KOPT-K1 (cell line): ENCODE measurements around the gene ZNF584.
"Not testable (repeated sequence)": the region's sequence is repeated elsewhere in the genome, so short reads cannot be mapped to it uniquely, and the experiment has no call there.

Experiments
- H3K27ac ChIP-seq: fragments of 200-600 bp; sonication (generic); 2 replicates; pipeline ENCODE4 v1.5.1; 2016; ENCODE audit warnings: antibody characterized with exemption, mild to moderate bottlenecking, low read depth, low read length; ENCODE audit not compliant: poor library complexity, severe bottlenecking
- H3K36me3 ChIP-seq: fragments of 200-600 bp; sonication (generic); 2 replicates; pipeline ENCODE4 v1.5.1; 2017; ENCODE audit warnings: antibody characterized with exemption, mild to moderate bottlenecking, low read length, moderate library complexity; ENCODE audit not compliant: insufficient read depth
- H3K9me3 ChIP-seq: fragments of 200-600 bp; sonication (generic); 2 replicates; pipeline ENCODE4 v1.5.1; 2017; ENCODE audit warnings: antibody characterized with exemption, low read length, mild to moderate bottlenecking; ENCODE audit not compliant: insufficient read depth, poor library complexity, severe bottlenecking

The ZNF584 gene

DNA sequence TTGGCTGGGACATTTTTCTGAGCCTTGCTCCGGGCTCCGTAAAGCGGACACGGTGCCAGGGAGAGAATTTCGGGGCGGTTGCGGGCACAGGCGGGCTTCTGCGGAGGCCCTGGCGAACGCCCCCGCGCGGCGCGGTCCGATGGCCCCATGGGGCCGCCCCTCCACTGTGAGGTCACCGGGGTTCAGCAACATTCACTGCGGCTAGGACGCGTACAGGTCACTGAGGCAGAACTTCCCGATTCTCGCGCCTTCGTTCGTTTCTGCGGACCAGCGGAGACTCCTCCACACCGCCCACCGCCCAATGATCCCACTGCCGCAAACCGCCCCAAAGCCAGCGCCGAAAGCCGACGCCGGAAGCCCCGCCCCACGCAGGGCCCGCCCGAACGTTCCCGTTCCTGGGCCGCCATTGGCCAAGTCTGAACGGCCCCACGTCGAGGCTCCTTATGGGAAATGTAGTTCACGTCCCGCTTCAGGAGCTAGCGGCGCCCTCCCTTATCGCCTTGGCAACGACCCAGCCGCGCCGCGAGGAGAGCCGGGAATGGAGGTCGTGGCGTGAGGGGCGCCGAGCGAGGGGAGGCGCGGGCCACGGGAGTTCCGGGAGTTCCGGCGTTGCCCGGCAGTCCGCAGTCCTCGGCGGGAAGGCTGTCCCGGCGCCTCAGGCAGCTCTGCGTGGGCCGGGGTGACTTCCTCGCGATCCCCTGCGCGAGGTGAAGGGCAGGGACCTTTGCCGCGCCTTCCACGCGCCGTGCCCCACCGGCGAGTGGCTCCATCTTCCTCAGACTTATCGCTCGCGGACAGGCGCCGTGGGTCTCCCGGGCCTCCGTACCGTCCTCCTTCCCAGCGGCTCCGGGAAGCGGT, at the start of gene ZNF584:
ZNF584 (plus strand) TSS at position 498 of the 858 bp plus-strand sequence. CDS start 499 bp downstream, outside the sequence.
- no peaks in the 10 kb centered on the region for H3K36me3 ChIP-seq
- H3K27ac ChIP-seq: peak within 1 kb of the TSS; percentile 78
- no peaks in the 10 kb centered on the region for H3K9me3 ChIP-seq

GRCh38 chr19:58361900-58362271, 46.6 kb upstream of the ZNF584 start:
- no peaks in the 10 kb centered on the region for H3K9me3 ChIP-seq
- no peaks in the 10 kb centered on the region for H3K36me3 ChIP-seq
- H3K27ac ChIP-seq: peak overlapping the region; percentile 75

GRCh38 chr19:58362272-58362994, 46.0 kb upstream of the ZNF584 start, which contains the start of gene ZNF497:
ZNF497 (minus strand) TSS chr19:58362751; CDS start chr19:58357635, 5,116 bp downstream.
- Histone ChIP-seq H3K36me3 (no peaks in the 10 kb centered on the region), H3K9me3 (no peaks in the 10 kb centered on the region), H3K27ac (peak within 1 kb of the TSS; percentile 75)

- no peak overlapping the region for H3K27ac ChIP-seq
- H3K36me3 ChIP-seq: no peaks in the 10 kb centered on the region
- H3K9me3 ChIP-seq: no peaks in the 10 kb centered on the region
These were observed 44.3 kb upstream of the ZNF584 start for GRCh38 chr19:58364146-58364545.

- Histone ChIP-seq H3K9me3 (no peaks in the 10 kb centered on the region), H3K27ac (no peak overlapping the region), H3K36me3 (no peaks in the 10 kb centered on the region)
These were observed 41.6 kb upstream of the ZNF584 start for GRCh38 chr19:58366585-58367430.

DNA sequence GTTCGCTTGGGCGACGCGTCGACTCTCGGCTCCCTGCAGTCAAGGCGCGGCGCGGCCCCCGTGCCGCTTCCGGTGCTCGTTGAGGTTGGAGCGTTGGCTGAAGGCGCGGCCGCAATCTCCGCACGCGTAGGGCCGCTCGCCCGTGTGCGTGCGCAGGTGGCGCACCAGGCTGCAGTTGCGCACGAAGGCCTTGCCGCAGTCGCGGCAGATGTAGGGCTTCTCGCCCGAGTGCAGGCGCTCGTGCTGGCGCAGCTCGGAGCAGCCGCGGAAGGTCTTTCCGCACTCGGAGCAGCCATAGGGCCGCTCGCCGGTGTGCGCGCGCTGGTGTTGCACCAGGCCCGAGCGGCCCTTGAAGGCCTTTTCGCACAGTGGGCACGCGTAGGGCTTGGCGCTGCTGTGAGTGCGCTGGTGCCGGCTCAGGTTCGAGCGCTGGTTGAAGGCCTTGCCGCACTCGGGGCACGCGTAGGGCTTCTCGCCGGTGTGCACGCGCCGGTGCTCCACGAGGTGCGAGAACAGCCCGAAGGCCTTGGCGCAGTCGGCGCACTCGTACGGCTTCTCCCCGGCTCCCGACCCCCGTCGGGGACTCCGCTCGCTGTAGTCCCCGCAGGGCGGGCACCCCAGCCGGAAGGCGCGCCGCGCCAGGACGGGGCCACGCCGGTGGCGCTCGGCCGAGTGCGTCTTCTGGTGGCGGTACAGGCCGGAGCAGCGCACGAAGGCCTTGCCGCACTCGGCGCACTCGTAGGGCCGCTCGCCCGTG, 40.6 kb upstream of the ZNF584 start:
- H3K27ac ChIP-seq: no peak overlapping the region
- no peaks in the 10 kb centered on the region for H3K9me3 ChIP-seq
- no peaks in the 10 kb centered on the region for H3K36me3 ChIP-seq

DNA sequence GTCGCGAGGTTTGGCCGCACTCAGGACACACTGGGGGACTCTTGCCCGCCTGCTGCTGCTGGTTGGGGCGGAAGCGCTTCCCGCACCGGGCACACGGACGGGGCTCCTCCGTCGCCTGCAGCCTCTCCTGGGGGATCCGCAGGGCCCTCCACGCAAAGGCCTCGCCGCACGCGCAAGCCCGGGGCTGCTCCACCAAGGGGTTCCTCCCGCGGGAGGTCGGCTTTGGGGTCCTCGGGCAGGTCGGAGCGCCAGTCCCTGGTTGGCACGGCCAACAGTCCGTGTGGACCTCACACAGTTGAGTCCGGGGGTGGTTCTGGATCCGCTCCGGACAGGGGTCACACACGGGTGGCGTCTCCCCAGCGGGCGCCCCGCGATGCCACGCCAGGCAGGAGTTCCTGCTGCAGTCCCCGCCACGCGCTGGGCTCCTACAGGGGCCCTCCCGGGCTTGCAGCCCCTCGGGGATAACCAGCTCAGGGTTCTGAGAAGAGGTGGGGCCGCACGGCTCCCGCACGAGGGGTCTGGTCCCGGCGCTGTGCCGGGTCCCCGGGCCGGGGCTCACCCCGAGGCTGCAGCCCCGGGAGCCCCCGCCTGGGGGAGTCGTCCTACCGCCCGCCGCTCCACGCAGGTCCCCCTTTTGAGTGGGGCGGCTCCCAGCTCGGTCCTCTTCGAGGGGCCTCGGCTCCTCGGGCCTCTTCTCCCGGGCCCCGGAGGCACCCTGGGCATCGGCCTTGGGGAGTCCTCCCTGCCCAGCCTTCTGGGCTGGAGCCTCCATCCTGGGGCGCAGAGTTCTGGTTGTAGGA, 39.7 kb upstream of the ZNF584 start:
- Histone ChIP-seq H3K9me3 (no peaks in the 10 kb centered on the region), H3K27ac (no peak overlapping the region), H3K36me3 (no peaks in the 10 kb centered on the region)

GRCh38 chr19:58372311-58373133, 35.9 kb upstream of the ZNF584 start:
- Histone ChIP-seq H3K36me3 (no peaks in the 10 kb centered on the region), H3K9me3 (no peaks in the 10 kb centered on the region), H3K27ac (no peak overlapping the region)

DNA sequence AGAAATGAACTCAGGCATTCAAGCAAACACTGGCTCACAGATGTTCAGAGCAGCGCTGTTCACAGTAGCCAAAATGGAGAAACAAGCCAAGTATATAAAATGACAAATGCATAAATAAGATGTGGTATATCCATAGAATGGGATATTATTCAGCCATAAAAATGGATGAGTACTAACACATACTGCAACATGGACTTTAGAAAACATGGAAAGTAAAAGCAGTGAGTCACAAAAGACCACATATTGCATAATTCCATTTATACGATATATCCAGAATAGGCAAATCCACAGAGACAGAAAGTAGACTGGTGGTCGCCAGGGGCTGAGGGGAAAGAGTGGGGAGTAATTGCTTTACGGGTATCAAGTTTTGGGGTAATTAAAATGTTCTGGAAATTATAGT, 34.2 kb upstream of the ZNF584 start:
- no peak overlapping the region for H3K27ac ChIP-seq
- no peaks in the 10 kb centered on the region for H3K36me3 ChIP-seq
- no peaks in the 10 kb centered on the region for H3K9me3 ChIP-seq

DNA sequence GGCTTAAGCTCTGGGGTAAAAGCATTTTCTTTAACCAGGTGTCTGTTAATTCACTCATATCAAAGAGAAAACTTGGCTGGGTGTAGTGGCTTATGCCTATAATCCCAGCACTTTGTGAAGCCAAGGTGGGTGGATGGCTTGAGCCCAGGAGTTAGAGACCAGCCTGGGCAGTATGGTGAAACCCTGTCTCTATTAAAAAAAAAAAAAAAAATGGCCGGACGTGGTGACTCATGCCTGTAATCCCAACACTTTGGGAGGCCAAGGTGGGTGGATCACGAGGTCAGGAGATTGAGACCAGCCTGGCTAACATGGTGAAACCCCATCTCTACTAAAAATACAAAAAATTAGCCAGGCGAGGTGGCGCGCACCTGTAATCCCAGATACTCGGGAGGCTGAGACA, 31.7 kb upstream of the ZNF584 start:
- H3K36me3 ChIP-seq, H3K27ac ChIP-seq, H3K9me3 ChIP-seq: not testable (repeated sequence)

DNA sequence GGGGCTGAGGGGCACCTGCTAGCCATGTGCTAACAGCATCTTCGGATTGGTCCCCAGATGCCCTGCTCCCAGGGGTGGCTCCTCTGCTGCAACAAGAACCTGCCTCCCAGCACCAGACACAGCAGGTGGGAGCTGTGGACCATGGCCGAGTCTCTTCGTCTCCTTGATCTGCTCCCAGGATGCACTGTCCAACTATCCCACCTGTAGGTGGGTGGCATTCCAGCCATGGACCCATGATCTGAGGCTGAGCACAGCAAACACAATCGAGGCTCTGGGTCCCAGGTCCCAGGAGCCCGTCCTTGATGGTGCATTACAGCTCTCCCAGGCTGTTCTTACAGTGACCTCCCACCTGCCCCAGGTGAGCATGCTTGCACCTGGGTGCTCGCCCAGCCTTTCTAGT, 29.2 kb upstream of the ZNF584 start:
- H3K9me3 ChIP-seq: no peaks in the 10 kb centered on the region
- no peaks in the 10 kb centered on the region for H3K36me3 ChIP-seq
- peak overlapping the region; percentile 78 for H3K27ac ChIP-seq

DNA sequence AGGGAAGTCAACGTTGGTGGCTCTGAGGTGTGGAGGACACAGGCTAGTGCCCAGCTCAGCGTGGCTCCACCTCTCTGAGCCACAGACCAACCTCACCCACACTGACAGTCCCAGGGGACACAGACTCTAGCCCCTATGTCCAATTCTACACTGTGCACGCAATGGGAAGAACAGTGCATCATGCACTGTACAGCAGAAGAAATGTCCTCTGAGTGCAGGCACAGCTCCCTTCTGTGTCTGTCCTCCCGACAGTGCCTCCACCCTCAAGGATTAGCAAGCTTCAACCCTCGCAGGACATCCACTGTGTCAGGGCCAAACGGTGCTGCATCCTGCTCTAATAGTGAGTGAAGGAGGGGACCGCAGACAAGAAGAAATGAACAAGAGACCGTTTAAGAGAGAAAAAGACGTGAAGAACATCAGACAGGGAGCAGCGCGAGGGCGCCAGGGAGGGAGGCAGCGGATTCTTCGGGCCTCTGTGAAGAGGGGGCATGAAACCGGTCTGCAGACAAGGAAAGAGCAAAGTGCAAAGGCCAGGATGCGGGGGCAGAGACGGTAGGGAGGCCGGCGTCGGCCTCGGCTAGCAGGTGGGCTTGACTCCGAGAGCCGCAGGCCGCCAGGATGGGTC, 28.3 kb upstream of the ZNF584 start:
- H3K9me3 ChIP-seq: no peaks in the 10 kb centered on the region
- peak overlapping the region; percentile 78 for H3K27ac ChIP-seq
- H3K36me3 ChIP-seq: no peaks in the 10 kb centered on the region
